Central memory CD8-positive, alpha-beta T cell (primary cell): ENCODE data around the gene CHSY1.
"Not testable (repeated sequence)": the region's sequence is repeated elsewhere in the genome, so short reads cannot be mapped to it uniquely, and the experiment has no call there.

Experiments used
- ATAC-seq: fragments of 150-1000 bp; cut with Tn5 transposase; replicated peaks from 2 replicates; pipeline ENCODE4 v1.10.0; 2022; ENCODE audit warnings: mild to moderate bottlenecking, moderate FRiP score, moderate number of reproducible peaks; ENCODE audit not compliant: poor library complexity, severe bottlenecking; ENCODE audit errors: extremely low read depth
- DNase-seq, 2 donors: peaks; one replicate each; pipeline ENCODE4 v3.0.0; 2021; ENCODE audit warnings: low spot score in 2 of 2
- H3K27ac Mint-ChIP-seq: one replicate; pipeline ENCODE4 v1.8.0; 2022; ENCODE audit warnings: low read depth, mild to moderate bottlenecking, moderate library complexity, mixed read lengths
- H3K27me3 Mint-ChIP-seq: one replicate; pipeline ENCODE4 v1.8.0; 2022; ENCODE audit warnings: mixed read lengths
- H3K36me3 Mint-ChIP-seq: one replicate; pipeline ENCODE4 v1.8.0; 2022; ENCODE audit warnings: mild to moderate bottlenecking, moderate library complexity, mixed read lengths; ENCODE audit not compliant: insufficient read depth
- H3K4me1 Mint-ChIP-seq: one replicate; pipeline ENCODE4 v1.8.0; 2022; ENCODE audit warnings: mixed read lengths
- H3K4me3 Mint-ChIP-seq: one replicate; pipeline ENCODE4 v1.8.0; 2022; ENCODE audit warnings: mild to moderate bottlenecking, moderate library complexity, mixed read lengths
- H3K9me3 Mint-ChIP-seq: one replicate; pipeline ENCODE4 v1.8.0; 2022; ENCODE audit warnings: mixed read lengths

CHSY1 gene

DNA sequence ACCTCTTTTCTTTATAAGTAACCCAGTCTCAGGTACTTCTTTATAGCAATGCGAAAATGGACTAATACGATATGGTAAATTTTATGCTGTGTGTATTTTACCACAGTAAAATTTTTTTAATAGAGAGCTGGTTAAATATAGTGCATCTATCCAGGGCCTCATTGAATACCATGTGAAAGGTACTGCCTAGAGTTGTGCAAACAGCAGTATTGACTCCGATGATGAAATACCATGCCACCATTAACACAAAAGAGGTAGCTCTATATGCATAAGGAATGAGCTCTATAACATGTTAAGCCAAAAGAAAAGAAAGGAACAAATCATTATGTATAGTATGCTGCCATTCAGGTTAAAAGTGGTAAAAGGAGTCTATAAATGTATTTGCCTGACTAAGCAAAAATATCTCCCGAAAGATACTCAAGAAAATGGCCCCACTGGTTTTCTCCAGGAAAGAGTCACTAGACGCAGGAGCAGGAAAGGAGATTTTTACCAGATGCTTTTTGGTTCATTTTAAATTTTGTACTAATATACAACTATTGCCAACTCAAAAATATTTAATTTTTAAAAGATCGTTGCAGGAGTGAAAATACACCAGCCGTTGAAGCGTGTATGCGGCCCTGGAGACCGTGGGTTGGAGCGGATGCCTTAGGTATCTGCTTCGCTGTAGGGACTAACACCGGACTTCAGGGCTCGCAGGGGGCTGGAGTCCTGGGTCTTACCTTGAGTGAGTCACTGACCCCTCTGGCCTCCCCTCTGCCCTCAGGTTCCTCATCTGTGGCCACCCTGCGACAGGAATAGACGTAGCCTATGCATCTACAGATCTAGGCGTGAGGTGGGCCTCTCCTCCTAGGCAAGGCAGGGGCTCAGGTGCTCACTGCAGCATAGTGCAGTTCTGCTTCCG is 120.1 kb downstream of the CHSY1 start:
- no peak for ATAC-seq
- H3K27me3 Mint-ChIP-seq = no peaks in the 10 kb centered on the region
- DNase-seq = no peak
- H3K9me3 Mint-ChIP-seq = no peaks in the 10 kb centered on the region
- peaks cover 3% of the 10 kb centered on the region for H3K36me3 Mint-ChIP-seq
- no peak overlapping the region for H3K4me3 Mint-ChIP-seq
- no peak overlapping the region for H3K27ac Mint-ChIP-seq
- peaks cover 43% of the 10 kb centered on the region for H3K4me1 Mint-ChIP-seq

DNA sequence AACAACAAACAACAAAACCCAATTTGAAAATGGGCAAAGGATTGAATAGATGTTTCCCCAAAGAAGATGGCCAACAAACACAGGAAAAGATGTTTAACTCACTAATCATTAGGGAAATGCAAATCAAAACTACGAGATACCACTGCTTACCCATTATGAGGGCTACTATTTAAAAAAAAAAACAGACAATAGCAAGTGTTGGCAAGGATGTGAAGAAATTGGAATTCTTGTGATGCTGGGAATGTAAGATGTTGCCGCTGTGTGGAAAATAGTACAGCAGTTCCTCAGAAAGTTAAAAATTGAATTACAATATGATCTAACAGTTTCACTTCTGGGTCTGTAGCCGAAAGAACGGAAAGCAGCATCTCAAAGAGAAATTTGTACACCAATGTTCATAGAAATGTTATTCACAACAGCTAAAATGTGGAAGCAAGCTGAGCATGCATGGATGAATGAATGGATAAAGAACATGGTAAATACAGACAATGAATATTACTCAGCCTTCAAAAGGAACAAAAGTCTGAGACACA is 121.9 kb downstream of the CHSY1 start:
- H3K4me3 Mint-ChIP-seq = no peak overlapping the region
- no peak for ATAC-seq
- no peaks in the 10 kb centered on the region for H3K9me3 Mint-ChIP-seq
- peak overlapping the region; percentile 61 for H3K27ac Mint-ChIP-seq
- H3K4me1 Mint-ChIP-seq = peaks cover 47% of the 10 kb centered on the region
- no peak for DNase-seq
- H3K27me3 Mint-ChIP-seq = no peaks in the 10 kb centered on the region
- peaks cover 4% of the 10 kb centered on the region for H3K36me3 Mint-ChIP-seq

DNA sequence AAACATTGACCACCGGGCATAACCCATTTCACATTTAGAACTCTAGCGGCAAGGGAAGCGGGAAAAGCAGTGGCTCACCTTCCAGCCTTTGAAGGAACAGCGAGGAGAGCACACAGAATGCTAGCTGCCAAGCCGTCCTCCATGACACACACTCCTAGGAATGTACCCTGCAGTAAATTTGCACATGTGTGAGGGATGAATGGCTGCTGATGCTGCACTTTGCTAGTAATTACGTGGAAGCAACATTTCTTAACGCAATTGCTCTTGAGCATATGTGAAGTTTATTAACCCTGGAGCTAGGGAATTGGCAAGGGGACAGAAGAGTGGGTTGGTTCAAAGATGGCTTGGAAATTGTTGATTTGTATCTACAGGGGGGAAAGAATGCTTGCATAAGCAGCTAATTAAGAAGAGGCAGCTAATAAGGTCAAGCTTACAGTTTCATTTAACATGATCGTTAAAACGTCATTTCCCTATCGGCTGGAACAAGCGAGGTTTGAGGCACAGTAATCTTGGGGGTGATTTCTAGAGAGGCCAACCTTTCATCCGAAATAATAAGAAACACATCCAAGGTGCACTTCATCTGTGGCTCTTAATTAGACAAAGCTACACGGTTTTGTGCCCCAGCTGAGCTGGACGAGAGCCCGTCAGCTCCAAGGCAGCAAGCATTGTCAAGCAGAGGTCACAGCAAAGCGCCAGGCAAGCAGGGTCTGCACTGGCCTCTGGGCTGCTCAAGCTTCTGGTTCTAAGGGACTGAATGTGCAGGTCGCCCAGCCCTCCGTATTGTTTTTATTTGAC is 123.4 kb downstream of the CHSY1 start:
- DNase-seq (no peak), ATAC-seq (no peak)
- H3K4me1 Mint-ChIP-seq = peaks cover 60% of the 10 kb centered on the region
- H3K36me3 Mint-ChIP-seq = peaks cover 4% of the 10 kb centered on the region
- H3K4me3 Mint-ChIP-seq = no peak overlapping the region
- peak overlapping the region; percentile 95 for H3K27ac Mint-ChIP-seq
- no peaks in the 10 kb centered on the region for H3K9me3 Mint-ChIP-seq
- H3K27me3 Mint-ChIP-seq = no peaks in the 10 kb centered on the region

DNA sequence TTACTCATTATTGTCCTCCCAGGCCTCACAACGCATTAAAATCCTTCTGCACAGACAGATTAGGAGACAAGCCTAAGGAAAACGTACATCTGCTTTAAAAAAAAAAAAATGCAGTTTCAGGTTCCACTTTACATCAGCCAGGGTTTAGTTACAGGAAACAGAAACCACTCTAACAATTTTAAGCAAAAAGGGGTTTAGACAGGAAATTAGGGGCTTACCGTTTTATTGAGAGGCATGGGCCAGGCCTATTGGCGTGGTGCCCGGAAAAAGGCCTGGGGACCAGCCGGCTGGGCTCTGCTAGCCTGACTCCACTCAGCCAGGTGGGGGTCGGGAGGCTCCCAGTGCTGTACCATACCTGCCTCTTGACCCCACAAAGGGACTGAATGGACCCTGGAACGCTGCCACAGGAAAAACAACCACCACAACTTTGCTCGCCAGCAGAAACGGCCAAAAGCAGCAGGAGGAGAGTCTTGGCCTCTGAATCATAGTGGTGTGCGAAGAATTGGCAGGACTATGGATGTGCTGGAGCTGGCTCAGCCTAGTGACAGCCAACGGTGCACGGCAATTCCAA is 124.3 kb downstream of the CHSY1 start:
- peak in 1 of 2 donors; percentile 18 for DNase-seq
- peaks cover 7% of the 10 kb centered on the region for H3K36me3 Mint-ChIP-seq
- no peaks in the 10 kb centered on the region for H3K27me3 Mint-ChIP-seq
- peak overlapping the region; percentile 73 for H3K4me3 Mint-ChIP-seq
- H3K4me1 Mint-ChIP-seq = peaks cover 64% of the 10 kb centered on the region
- H3K27ac Mint-ChIP-seq = peak overlapping the region; percentile 95
- ATAC-seq = peak; percentile 77
- H3K9me3 Mint-ChIP-seq = no peaks in the 10 kb centered on the region

DNA sequence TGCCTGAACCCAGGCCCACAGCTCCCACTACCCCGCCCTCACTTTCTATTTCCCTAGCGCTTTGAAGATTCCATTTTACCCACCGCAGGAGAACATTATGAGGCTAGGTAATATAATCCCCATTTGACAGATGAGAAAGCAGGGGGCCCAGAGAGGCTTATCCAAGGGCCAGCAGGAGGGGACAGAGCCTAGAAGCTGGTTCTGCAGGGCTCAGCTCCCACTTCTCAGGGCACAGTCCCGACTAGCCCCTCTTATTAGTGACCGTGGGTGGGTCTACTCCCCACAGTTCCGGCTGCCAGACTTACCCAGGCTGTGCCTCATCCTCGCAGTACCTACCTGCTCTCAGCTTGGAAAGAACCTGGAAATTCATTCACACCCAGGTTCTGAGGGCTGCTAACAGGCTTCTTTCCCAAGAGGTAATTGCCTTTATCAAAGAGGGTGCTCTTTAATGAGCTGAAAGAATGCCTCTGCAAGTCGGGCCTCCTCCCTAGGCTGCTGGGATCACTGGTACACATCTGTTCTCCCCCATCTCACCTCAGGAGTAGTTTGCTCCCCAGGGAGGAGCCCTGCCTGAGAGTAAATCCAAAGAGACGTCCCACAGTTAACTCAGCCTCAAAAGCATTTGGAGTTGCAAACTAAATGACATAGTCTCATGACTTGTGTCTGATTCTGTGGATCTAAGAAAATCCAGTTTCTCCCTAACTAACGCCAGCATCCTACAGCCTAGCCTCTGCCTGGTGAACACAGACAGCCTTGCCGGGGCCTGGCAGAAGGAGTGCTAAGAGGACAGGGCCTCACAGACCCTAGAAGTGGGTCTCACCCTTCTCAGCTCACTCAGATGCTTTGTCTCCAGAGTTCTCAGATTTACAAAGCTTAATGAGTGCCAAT is 125.0 kb downstream of the CHSY1 start:
- no peaks in the 10 kb centered on the region for H3K27me3 Mint-ChIP-seq
- DNase-seq (no peak), ATAC-seq (peak; percentile 35)
- peaks cover 69% of the 10 kb centered on the region for H3K4me1 Mint-ChIP-seq
- peak overlapping the region; percentile 73 for H3K4me3 Mint-ChIP-seq
- peaks cover 7% of the 10 kb centered on the region for H3K36me3 Mint-ChIP-seq
- H3K9me3 Mint-ChIP-seq = no peaks in the 10 kb centered on the region
- H3K27ac Mint-ChIP-seq = peak overlapping the region; percentile 95

DNA sequence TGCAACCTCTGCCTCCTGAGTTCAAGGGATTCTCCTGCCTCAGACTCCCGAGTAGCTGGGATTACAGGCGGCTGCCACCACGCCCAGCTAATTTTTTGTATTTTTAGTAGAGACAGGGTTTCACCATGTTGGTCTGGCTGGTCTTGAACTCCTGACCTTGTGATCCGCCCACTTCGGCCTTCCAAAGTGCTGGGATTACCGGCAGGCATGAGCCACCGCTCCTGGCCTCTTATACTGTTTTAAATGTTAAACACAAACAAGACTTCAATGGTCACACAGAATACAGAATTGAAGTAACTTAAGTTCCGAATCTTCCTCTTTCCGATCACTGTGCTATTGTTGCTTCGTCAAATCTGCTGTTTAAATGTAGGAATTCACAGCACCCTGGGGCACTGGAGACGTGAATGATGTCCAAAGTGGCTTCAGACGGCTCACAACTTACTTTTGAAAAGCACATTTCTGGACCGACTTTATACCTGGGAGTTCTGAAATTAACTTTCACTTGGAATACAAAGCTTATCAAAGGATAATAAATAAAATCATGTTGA is 125.9 kb downstream of the CHSY1 start:
- H3K27me3 Mint-ChIP-seq, H3K9me3 Mint-ChIP-seq, H3K36me3 Mint-ChIP-seq, DNase-seq, ATAC-seq: not testable (repeated sequence)
- Mint-ChIP-seq H3K4me1 (peaks cover 62% of the 10 kb centered on the region), H3K4me3 (peak overlapping the region; percentile 73), H3K27ac (peak overlapping the region; percentile 95)
